HL-60 (cell line): ENCODE measurements around the gene CDHR3.

Experiments
- DNase-seq, 2 experiments: peaks; one replicate each; pipeline ENCODE4 v3.0.0-alpha.2; 2010 to 2020; ENCODE audit warnings: low read depth in 1 of 2, low spot score in 1 of 2
- H3K27ac ChIP-seq: fragments of 250-450 bp; sonication (Bioruptor Pico); replicated peaks from 2 replicates; pipeline ENCODE4 v1.5.1; 2020; ENCODE audit warnings: mild to moderate bottlenecking, moderate library complexity
- H3K27me3 ChIP-seq: fragments of 250-450 bp; sonication (Bioruptor Pico); 2 replicates; pipeline ENCODE4 v1.5.1; 2021; ENCODE audit warnings: mild to moderate bottlenecking, moderate library complexity; ENCODE audit not compliant: insufficient read depth, poor library complexity, severe bottlenecking
- H3K4me3 ChIP-seq: replicated peaks from 2 replicates; pipeline ENCODE4 v1.5.1; 2011; ENCODE audit warnings: mild to moderate bottlenecking, control low read depth, low read length; ENCODE audit not compliant: insufficient read depth
- GABPA ChIP-seq: IDR thresholded peaks from 2 replicates; pipeline ENCODE4 v1.6.1; 2012; ENCODE audit warnings: low read depth
- POLR2AphosphoS5 ChIP-seq: IDR thresholded peaks from 2 replicates; pipeline ENCODE4 v1.6.1; 2012; ENCODE audit warnings: low read depth
- SPI1 ChIP-seq: IDR thresholded peaks from 2 replicates; pipeline ENCODE4 v1.6.1; 2012; ENCODE audit warnings: low read depth, mild to moderate bottlenecking, borderline replicate concordance
- TF ChIP-seq, protein P1 (sequence below): IDR thresholded peaks from 2 replicates; pipeline ENCODE4 v1.6.1; 2012; ENCODE audit warnings: low read depth; ENCODE audit not compliant: insufficient replicate concordance
- TF ChIP-seq, protein P2 (sequence below): IDR thresholded peaks from one replicate; pipeline ENCODE4 v1.5.1; 2011; ENCODE audit warnings: low read length, control low read depth, inconsistent platforms; ENCODE audit not compliant: insufficient read depth

The CDHR3 gene

GRCh38 chr7:106029451-106029850 lies 66.4 kb downstream of the CDHR3 start:
- DNase-seq, result no peak
- Histone ChIP-seq H3K27me3 (peaks cover 38% of the 10 kb centered on the region), H3K27ac (no peak overlapping the region), H3K4me3 (no peak overlapping the region)
- TF ChIP-seq, protein P1, sequence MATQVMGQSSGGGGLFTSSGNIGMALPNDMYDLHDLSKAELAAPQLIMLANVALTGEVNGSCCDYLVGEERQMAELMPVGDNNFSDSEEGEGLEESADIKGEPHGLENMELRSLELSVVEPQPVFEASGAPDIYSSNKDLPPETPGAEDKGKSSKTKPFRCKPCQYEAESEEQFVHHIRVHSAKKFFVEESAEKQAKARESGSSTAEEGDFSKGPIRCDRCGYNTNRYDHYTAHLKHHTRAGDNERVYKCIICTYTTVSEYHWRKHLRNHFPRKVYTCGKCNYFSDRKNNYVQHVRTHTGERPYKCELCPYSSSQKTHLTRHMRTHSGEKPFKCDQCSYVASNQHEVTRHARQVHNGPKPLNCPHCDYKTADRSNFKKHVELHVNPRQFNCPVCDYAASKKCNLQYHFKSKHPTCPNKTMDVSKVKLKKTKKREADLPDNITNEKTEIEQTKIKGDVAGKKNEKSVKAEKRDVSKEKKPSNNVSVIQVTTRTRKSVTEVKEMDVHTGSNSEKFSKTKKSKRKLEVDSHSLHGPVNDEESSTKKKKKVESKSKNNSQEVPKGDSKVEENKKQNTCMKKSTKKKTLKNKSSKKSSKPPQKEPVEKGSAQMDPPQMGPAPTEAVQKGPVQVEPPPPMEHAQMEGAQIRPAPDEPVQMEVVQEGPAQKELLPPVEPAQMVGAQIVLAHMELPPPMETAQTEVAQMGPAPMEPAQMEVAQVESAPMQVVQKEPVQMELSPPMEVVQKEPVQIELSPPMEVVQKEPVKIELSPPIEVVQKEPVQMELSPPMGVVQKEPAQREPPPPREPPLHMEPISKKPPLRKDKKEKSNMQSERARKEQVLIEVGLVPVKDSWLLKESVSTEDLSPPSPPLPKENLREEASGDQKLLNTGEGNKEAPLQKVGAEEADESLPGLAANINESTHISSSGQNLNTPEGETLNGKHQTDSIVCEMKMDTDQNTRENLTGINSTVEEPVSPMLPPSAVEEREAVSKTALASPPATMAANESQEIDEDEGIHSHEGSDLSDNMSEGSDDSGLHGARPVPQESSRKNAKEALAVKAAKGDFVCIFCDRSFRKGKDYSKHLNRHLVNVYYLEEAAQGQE, result no peak
- TF ChIP-seq SPI1 (no peak), POLR2AphosphoS5 (no peak), GABPA (no peak)
- TF ChIP-seq, protein P2, sequence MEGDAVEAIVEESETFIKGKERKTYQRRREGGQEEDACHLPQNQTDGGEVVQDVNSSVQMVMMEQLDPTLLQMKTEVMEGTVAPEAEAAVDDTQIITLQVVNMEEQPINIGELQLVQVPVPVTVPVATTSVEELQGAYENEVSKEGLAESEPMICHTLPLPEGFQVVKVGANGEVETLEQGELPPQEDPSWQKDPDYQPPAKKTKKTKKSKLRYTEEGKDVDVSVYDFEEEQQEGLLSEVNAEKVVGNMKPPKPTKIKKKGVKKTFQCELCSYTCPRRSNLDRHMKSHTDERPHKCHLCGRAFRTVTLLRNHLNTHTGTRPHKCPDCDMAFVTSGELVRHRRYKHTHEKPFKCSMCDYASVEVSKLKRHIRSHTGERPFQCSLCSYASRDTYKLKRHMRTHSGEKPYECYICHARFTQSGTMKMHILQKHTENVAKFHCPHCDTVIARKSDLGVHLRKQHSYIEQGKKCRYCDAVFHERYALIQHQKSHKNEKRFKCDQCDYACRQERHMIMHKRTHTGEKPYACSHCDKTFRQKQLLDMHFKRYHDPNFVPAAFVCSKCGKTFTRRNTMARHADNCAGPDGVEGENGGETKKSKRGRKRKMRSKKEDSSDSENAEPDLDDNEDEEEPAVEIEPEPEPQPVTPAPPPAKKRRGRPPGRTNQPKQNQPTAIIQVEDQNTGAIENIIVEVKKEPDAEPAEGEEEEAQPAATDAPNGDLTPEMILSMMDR, result no peak

GRCh38 chr7:106029941-106030340 lies 66.9 kb downstream of the CDHR3 start:
- TF ChIP-seq, protein P1, result no peak
- no peak for TF ChIP-seq POLR2AphosphoS5
- no peak for TF ChIP-seq SPI1
- TF ChIP-seq, protein P2, result no peak
- no peak for TF ChIP-seq GABPA
- H3K27me3 ChIP-seq, result peaks cover 33% of the 10 kb centered on the region
- no peak overlapping the region for H3K4me3 ChIP-seq
- H3K27ac ChIP-seq, result no peak overlapping the region
- no peak for DNase-seq

DNA sequence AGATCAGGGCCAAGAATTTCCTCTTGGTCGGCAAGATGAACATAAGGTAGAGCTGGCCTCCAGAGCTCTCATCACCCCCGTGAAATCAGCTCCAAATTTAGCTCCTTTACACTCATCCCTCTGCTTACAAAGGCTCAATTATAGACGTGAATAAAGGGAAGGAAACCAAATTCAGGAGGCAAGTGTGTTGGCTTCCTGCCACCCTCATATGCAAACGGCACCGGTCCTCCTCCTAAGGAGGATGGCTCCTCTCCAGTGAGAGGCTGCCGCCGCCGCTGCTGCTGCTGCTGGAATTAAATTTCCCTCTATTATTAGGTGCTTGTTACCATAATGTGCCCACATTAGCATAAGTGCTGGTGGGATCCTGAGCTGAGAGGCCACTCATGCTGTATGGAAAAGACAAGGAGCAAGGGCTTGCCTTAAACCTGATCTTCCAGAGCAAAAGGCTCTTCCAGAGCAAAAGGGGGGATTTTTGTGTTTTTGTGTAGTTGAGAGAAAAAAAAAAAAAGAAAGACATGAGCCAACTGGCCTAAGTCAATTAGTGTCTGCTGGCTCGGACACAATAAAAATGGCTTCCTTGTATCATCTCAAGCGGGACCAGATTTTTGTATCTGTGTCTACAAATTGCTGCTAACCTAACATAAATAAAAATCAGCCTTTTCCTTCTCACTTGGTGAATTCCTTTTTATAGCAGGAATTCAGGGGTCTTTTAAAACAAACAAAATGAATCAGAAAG lies 68.4 kb downstream of the CDHR3 start:
- no peak overlapping the region for H3K27ac ChIP-seq
- H3K4me3 ChIP-seq, result no peak overlapping the region
- peaks cover 24% of the 10 kb centered on the region for H3K27me3 ChIP-seq
- TF ChIP-seq GABPA (no peak), SPI1 (no peak), POLR2AphosphoS5 (no peak)
- TF ChIP-seq, protein P1, result no peak
- TF ChIP-seq, protein P2, result no peak
- no peak for DNase-seq
